GM19438 (cell line): ENCODE results near the gene STARD13.
A peak's percentile ranks its signal among the peaks of the same experiment; 100 is the strongest.

Source experiments
- ATAC-seq: cut with Tn5 transposase; IDR thresholded peaks from one replicate; pipeline ENCODE4 v1.9.1; 2021; ENCODE audit warnings: low read depth; ENCODE audit not compliant: unreplicated experiment

Gene STARD13

DNA sequence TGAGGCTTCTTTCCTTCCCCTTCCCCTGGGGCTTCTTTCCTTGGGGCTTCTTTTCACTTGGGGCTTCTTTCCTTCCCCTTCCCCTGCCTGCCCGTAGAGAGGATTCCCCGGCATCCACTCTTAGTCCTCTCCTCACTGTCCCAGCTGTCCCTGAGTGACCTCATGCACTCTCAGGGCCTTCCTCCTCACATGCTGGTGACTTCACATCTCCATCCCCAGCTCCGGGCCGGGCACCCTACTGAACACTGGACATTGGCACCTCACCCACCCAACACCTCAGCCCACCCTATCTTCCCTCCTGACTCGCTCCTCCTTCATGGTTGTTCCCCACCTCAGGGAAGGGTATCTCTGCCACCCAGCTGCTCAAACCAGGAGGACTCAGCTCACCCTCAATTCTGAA is 130.6 kb downstream of the STARD13 start:
- ATAC-seq: no peak

DNA sequence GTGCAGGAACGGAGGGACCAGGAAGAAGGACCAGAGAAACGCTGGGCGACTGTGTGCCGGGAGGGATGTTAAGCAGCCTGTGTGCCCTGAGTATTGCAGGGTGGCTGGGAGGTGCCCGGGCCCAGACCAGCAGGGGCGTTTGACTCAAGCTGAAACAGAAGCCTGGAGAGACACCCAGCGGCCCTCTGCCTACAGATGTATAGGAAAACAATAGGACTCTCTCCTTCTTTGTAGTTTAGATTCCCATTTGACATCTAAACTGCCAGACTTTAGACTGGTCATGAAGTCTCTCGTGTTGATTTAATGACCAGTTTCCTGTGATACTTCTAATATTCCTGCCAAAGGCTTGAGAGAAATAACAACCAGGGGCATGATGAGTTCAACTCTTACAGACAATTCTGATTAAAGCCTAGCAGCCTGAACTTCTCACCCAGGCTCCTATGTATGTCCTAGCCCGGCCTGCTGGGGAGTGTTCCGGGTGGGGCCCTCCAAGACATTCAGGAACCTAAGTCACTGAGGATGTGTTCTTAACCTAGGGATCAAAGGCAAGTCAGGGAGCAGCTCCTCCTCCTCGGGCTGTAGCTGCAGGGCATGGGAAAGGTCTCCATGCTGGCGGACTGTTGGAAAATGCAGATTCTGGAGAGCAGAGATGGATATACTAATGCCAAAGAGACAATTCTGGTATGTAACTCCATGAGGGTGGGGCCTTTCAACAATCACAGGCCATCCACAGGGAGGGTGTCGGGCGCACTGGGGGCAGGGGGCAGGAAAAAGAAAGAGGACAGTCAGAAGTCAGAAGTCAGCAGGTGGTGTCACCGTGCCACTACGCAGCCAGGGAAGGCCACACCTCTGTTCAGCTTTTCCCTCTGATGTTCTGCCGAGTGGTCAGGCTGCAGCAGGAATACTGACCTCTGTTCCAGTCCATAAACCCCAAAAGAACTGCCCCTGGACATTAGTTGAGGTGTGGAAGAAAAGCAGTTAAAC is 131.8 kb downstream of the STARD13 start:
- ATAC-seq: no peak

DNA sequence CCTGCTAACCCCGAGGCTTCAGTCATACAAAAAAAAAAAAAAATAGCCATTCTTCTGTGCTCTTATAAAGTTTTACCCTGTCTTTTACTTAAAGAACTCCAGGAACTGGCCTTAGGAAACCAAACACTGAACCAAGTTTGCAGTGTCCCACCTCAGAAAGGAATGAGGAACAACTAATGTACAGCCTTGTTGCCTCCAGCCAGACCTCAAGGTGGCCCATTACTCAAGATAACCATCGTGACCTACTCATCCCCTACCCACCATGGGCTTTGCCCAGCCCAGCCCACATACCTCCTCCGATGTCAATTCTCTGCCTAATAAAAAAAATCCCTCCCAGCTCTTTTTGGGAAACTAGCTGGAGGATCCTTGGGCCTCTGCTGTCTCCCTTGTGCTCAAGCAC is 133.2 kb downstream of the STARD13 start:
- ATAC-seq: no peak

DNA sequence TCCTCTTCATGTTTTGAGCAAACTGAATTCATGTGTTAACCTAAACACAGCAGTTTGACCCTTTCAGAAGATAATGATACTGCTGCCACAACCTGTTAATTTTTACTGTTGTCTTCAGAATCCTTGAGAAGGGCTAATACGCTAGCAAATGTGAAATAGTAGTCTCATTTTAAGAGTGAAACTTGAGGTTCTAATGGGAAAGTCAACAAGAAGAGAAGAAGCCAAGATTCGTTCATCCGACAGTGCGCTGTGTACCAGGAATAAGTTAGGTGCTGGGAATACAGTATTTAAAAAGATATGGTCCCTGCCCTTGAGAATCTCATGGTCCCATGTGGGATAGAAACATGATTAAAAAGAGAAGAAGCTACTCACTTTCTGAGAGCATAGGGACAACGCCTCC is 134.9 kb downstream of the STARD13 start:
- ATAC-seq: no peak

DNA sequence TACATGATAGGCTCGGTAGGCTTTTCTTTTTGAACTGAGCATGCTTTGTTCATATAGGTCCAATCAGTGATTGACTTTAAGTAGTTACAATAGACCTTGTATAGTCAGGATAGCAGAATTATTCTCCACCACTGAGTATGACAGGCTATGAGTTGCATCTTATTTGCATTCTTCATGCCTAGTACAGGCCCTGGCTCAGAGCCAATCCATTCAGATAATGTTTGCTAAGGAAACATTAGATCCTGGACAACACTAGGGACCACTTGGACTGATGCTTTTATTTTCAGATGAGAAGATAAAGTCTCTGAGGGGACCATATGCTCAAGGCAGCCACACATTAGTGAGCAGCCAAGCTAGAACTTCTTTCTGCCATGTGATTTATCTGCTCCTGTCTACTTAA is 135.4 kb downstream of the STARD13 start:
- ATAC-seq: no peak

DNA sequence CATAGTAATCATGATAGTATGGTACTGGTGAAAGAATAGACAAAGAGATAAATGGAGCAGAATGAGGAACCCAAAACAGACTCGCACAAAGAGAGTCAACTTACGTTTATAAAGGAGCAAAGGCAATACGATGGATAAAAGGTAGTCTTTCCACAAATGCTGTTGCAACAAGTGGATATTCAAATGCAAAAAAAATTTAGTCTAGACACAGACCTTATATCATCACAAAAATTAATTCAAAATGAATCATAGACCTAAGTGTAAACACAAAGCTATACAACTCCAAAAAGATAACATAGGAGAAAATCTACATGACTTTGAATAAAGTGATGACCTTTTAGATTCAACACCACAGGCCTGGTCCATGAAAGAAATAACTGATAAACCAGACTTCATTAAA is 137.7 kb downstream of the STARD13 start:
- no peak for ATAC-seq

DNA sequence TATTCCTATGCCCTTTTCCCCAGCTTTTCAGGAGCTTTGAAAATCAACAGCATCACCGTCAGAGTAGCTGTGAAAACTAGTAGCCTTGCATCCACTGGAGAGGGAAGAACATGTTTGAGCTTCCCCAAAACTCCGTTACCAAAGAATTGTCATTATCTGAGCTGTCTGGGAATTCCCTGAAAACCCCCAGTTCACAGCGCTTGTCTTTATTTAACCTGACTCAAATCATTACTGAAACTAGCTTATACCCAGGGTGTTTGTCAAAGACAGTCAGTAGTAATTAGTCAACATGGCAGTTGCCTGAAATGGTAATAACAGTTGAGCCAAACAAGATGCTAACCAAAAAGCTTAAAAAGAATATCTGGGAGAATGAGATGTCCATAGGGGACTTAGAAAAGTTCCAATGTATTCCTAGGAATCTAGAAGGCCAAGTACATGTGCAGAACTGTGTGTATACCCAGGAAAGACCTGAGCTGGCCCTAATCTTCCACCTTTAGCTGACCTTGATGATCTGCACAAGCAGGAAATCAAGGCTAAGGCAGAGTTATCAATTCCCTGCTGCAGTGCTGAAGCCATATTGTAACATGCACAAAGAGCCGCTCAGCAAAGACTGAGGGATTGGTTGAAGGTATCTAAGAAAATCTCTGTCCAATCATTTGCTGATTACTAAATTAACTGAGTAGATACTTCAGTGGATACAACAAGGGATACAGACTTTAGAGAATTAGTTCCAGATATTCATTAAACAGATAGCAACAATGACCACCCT is 138.5 kb downstream of the STARD13 start:
- peak; percentile 81 for ATAC-seq

DNA sequence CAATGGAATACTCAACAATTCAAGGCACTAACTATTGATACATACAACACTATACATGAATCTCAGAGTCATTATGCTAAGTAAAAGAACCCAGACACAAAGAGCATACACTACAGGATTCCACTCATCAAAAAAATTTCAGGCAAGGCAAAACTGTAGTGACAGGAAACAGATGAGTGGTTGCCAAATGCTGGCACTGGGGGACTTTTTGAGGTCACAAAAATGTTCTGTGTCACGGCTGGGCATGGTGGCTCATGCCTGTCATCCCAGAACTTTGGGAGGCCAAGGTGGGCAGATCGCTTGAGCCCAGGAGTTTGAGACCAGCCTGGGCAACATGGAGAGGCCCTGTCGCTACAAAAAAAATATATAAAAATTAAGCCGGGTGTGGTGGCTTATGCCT is 139.9 kb downstream of the STARD13 start:
- ATAC-seq: no peak

DNA sequence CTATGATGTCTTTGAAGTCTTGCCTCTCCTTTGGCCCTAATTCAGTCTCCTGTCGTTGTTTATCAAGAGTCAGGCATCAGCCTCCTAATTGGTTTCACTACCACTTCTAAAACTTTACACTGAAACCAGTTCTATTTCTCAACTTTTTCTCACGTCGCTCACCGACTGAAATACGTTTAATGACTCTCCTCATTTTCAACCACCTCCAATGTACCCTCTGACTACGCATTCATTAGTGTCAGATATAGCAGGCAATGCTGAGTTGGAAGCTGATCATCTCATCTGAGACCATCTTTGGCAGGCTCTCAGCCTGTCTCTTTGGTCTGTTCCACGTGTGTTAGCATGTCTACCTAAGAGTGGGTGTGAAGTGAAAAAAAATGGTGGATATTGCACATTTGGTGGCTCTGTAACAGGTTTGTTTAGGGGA is 141.2 kb downstream of the STARD13 start:
- ATAC-seq: no peak

DNA sequence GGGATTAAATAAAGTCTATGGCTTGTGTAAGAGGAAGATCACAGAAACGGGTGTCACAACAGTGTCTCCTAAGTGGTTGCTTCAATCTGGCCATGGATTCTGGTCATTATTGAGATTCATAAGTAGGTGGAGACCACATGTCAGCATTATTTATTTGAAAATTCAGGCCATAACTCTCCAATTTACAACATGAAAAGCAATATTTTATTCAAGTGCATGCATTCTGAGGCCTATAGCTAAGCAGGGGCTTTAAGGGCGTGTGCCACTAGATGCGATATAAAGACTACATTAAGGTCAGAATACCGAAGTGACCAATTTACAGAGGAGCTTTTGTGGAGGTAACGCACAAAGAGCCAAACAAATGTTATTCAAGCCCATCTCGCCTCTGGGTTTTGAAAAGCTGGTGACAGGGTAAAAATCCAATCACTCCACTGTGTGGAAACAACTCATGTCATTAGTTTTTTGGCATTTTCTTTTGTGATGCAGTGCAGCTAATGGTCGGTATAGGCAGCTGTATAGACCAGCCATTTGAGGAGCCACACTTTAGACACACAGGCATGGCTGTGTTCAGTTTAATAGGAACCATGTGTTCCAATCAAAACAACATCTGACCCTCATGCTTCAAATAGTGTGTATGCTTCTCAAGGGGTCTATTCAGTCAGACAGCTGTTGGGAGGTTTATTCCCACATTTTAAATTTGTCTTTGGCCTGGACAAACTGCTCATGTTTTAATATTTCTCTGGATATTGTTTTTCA is 145.6 kb downstream of the STARD13 start:
- ATAC-seq: no peak

DNA sequence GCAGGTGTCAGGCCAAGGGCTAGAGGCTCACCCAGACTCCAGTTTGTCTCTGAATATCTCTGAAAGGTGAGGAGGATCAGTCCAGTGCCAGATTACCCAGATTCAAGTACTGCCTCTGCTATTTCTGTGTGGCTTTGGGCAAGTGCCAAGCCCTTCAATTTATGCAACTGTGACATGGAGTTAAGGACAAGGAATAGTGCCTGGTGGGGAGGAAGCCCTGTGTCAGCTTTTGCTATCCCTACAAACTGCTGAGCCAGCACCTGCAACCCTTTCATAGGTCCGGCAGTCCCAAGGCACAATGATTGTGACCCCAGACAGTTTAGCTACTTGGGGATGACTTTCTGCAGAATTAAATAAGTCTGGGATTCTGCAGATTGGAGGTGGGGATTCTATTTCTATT is 146.4 kb downstream of the STARD13 start:
- no peak for ATAC-seq

DNA sequence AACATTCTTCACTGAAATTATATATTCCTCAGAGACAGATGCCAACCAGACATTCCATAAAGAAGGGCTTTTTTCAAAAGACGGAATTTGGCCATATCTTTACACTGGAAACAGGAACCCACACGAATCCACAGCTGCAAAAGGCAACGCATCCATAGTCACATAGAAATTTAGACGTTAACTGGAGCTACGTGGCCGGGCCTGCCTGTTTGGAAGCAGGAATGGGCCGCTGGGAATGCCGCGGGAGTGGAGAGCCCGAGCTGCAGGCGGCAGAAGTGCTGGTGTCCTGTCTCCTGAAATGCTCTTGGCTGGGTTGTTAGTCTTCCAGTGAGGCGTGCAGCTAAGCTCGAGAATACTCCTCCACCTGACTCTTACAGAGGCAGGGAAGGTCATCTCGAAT is 147.1 kb downstream of the STARD13 start:
- ATAC-seq: no peak

DNA sequence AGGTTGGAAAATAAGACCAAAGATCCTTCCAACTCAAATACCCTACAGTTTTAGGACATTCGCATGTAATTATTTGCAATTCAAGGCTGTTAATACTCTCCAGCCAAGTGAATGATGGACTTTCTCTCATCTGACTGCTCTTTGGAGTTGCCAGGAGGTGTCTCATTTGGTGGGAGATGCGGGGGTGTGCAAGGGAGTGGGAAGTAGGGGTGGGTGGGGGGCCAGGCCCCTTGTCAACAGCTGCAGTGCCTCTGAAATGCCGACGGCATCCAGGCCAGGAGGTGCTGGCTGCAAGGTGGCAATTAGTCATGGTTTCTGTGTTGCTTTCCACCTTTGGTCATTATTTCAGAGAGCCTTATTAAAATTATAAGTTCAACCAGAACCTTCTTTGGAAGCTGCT is 147.8 kb downstream of the STARD13 start:
- ATAC-seq: no peak

DNA sequence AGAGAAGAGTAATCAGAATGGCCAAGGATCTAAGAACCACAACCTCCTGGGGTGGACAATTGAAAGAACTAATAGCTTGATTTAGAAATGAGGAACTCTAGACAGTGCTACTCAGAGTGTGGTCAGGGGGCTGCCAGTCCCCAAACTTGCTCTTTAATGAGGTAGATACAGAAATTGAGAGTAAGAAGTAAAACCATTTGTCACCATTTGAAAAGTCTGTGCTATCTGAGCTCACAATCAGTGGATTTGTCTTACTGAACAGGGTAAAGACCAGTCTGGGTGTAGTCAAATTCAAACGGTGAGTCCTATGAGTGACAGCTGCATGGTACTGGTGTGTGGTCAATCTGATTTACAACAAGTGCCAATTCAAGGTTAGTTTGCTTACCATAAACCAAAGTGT is 150.5 kb downstream of the STARD13 start:
- ATAC-seq: no peak

DNA sequence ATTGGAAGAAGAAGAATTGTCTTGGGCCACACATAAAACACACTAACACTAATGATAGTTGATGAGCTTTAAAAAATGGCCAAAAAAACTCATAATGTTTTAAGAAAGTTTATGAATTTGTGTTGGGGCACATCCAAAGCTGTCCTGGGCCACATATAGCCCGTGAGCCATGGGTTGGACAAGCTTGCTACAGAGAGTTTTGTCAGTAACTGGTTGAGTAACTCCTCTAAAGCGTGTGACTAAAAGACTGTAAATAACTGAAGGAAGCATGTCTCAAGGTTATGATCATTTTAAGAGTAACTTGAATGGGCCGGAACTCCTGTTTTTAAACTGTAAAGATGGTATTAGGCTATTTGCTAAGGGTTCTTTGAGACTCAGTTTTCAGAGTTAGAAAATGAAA is 151.3 kb downstream of the STARD13 start:
- ATAC-seq: no peak

DNA sequence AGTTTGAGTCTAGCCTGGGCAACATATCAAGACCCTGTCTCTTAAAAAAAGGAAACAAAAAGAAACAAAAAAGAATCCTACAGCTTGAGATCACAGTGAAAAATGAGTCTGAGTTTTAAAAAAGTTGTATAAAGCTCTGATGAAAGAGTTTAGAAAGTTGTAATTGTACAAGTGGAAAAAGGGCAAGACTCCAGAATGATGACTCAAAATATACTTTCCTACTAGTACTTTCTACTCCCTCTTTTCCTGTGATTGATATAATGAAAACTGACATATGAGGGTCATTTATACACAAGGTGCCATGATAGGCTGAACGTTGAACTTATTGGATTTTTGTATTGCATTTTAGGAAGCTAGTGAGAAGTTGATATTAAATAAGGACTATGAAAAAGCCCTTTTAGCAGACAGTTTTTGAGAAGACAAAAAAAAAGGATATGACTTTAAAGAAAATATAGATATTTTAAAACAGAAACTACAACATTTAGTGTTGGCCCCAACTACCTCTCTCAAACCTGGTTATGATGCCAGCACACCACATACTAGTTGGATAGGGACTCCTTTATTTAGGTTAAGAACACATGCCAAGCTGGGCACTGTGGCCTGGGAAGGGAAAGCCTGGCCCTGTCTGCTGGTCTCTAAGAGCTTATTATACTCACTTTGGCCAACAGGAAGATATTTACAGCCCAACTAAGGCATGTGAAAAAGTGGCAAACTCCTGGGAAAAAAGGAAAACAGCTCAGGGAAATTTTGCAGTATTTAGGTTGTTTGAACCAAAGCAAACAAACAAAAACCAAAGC is 152.7 kb downstream of the STARD13 start:
- no peak for ATAC-seq

DNA sequence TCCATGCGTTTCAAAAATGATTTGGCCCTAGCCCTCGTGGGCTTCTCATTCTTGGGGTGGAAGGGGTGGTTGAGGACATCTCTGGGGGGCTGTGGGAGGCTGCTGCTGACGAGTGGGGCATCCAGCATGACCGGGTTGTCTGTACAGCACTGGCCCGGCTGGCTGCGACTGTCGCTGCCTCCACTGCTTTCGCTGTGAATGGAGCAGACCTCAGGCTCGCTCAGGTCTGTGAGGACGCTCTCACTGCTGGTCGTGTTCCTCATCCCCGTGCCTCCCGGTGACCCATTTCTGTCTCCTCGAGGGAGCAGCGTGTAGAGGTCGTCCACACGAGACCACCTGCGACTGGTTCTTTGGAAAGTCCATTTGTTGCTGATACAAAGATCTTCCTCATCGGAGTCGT is 155.7 kb downstream of the STARD13 start:
- ATAC-seq: no peak

DNA sequence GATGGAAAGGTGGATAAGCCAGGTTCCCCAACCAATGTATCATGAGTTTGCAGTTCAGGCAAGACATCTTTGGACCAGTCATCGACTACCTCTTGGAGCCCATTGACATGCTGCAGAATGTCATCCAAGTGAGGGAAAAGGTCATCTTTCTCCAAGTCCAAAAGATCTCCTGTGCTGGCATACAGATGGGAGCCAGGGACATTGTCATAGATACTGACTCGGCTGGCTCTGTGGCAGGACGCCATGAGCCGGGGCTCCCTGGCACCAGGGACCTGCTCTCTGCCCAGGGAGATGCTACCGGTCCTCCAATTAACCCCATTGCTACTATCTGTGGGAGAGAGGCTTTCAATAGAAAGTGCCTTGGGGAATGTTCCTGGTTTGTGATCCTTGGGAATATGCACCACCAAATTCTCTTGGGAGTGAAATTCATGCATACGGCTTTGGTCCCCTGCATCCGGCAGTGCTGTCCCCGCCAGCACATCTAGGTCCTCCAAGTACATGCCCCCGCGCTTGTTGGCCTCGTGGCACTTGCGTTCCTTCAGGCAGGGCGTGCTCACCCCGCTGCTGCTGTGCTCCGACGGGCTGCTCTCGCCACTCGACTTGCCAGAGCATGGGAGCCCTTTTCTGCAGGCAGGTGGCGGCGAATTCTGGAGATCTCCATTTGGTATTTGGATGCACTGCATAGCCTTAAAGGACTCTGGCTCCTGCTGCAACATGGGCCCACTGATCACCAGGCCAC is 156.3 kb downstream of the STARD13 start:
- ATAC-seq: no peak

DNA sequence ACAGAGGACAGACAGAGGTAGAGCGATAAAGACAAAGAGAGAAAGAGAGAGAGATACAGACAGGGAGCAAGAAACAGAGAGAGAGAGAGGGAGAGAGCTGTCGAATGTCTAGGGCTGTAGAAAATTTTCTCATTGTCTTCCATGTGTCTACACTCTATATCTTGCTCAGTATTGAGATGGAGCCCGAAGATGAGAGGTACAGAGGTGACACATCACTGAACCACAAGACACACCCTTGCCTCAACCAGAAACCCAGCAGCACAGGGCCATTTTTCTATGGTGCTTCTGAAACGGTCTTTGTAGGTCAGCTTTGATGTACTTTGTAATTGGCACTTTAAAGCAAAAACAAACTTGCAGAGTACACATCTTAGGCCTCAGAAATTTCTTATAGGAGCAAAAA is 157.4 kb downstream of the STARD13 start:
- ATAC-seq: no peak
